ENCODE data around the gene KRTAP9-6. TPM values are rescaled to one million over a fixed set of nuclear protein-coding genes. Genes with fewer than 3 reads are reported as not detected.

KRTAP9-6 gene
- total and polyA plus RNA-seq, 2 donors (not counting 3 experiments of a cell fraction or from before 2014, with no cell fraction given): not detected

DNA sequence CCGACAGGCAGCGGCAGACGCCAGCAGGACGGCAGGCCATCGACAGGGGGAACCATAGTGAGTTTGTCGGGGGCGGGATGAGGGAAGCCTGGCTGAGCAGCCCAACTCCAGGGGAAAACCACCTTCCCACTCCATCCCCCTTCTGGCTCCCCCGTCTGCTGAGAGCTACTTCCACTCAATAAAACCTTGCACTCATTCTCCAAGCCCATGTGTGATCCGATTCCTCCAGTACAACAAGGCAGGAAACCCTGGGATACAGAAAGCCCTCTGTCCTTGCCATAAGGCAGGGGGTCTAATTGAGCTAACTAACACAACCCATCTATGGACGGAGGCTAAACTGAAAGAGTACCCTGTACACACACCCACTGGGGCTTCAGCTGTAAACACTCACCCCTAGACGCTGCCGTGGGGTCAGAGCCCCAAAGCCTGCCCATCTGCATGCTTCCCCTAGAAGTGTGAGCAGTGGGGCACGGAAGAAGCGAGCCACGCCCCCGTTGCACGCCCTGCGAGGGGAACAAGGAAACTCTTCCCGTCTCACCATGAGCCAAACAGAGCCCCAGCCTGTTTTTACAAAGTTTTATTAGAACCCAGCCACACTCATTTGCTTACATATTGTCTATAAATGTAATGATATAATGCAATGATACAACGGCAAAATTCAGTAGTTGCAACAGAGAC lies 33.4 kb downstream of the KRTAP9-6 start:
- no peaks in the 10 kb centered on the region for H3K9me1 ChIP-seq (replicated peaks; ENCODE audit: control insufficient read depth, extremely low read depth, insufficient read depth, low read length)
- TF ChIP-seq EZH2 (IDR thresholded peaks at IDR 0.05; ENCODE audit: borderline replicate concordance, low read depth, low read length, severe bottlenecking) (no peak), CTCF (IDR thresholded peaks at IDR 0.05; ENCODE audit: extremely low read depth in 1 of 2, insufficient read depth in 1 of 2, low read depth in 1 of 2, low read length in 2 of 2) (no peak), FOS (IDR thresholded peaks at IDR 0.05; ENCODE audit: borderline replicate concordance, insufficient read depth, low read length) (no peak), MAX (IDR thresholded peaks at IDR 0.05; ENCODE audit: insufficient read depth, insufficient read length) (no peak), JUN (IDR thresholded peaks at IDR 0.05; ENCODE audit: borderline replicate concordance, insufficient read depth, insufficient read length, low read depth) (no peak), MYC (IDR thresholded peaks at IDR 0.05; ENCODE audit: low read depth, low read length) (no peak), POLR2A (IDR thresholded peaks at IDR 0.05; ENCODE audit: low read depth, low read length) (no peak), GATA2 (IDR thresholded peaks at IDR 0.05; ENCODE audit: insufficient read depth, insufficient read length, low read depth, low read length) (no peak)
- H3K4me3 ChIP-seq (replicated peaks in 1 of 3; ENCODE audit: insufficient read depth in 1 of 3, low read depth in 1 of 3, low read length in 3 of 3): no peak overlapping the region
- no peaks in the 10 kb centered on the region for H3K36me3 ChIP-seq (ENCODE audit: control insufficient read depth in 2 of 2, extremely low read depth in 1 of 2, insufficient read depth in 2 of 2, low read length in 2 of 2)
- BruUV-seq (replicated peaks): no TSS peak
- no peaks in the 10 kb centered on the region for H3K27me3 ChIP-seq (ENCODE audit: control insufficient read depth in 2 of 2, insufficient read depth in 2 of 2, low read length in 2 of 2)
- H2AFZ ChIP-seq (ENCODE audit: low read depth, low read length): no peak overlapping the region
- intact Hi-C loops (cut with micrococcal nuclease): no loop called here
- POLR2A ChIA-PET: no interaction called here
- dilution Hi-C loops (cut with MboI; ENCODE audit: extremely low pct_ligation_motif_present, low sequenced_read_pairs): no loop called here
- DNase-seq (ENCODE audit: low read depth, low spot score) (no peak), FAIRE-seq (no peak)
- H3K79me2 ChIP-seq (ENCODE audit: control insufficient read depth, insufficient read depth, low read length): no peaks in the 10 kb centered on the region
- H3K4me2 ChIP-seq (ENCODE audit: insufficient read depth, low read length): no peak overlapping the region
- H3K9me3 ChIP-seq (replicated peaks; ENCODE audit: control insufficient read depth, insufficient read depth, low read length): no peaks in the 10 kb centered on the region
- no peak overlapping the region for H3K9ac ChIP-seq (replicated peaks; ENCODE audit: extremely low read depth, insufficient read depth, low read length)
- no peak overlapping the region for H3K27ac ChIP-seq (ENCODE audit: insufficient read depth, low read depth, low read length)
- H3K4me1 ChIP-seq (ENCODE audit: control insufficient read depth, extremely low read depth, insufficient read depth, low read length): no peaks in the 10 kb centered on the region
- no peaks in the 10 kb centered on the region for H4K20me1 ChIP-seq (replicated peaks; ENCODE audit: control insufficient read depth, extremely low read depth, insufficient read depth, low read length)
- CTCF ChIA-PET: no interaction called here

Measured in endothelial cell of umbilical vein (primary cell).